Measurements from ENCODE around the gene SSMEM1.

The SSMEM1 gene

DNA sequence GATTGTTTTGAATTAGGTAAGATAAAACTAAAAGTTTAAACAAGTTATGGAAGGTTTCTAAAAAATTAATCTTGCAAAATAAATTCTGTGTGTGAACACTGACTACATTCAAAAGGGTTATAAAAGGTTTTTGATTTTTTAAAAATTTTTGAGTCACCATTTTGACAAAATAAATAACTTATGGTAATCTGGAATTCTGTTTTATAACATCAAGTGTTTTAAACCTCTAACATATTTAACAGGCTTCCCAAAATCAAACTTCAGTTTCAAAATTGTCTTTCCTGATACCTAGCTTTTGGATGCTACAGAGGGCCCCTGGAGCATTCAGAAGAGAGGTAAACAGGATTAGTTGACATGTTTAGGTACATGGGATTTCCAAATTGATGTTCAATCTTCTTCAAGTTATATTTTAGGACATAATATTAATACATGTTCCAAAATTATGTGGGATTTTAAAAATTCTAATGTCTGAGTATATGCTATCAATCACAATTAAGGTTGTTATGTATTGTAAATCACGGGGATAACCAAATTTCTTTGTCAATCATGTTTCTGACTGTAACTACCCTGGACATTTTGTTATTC lies 50.9 kb downstream of the SSMEM1 start:
- TF ChIP-seq, protein P1, sequence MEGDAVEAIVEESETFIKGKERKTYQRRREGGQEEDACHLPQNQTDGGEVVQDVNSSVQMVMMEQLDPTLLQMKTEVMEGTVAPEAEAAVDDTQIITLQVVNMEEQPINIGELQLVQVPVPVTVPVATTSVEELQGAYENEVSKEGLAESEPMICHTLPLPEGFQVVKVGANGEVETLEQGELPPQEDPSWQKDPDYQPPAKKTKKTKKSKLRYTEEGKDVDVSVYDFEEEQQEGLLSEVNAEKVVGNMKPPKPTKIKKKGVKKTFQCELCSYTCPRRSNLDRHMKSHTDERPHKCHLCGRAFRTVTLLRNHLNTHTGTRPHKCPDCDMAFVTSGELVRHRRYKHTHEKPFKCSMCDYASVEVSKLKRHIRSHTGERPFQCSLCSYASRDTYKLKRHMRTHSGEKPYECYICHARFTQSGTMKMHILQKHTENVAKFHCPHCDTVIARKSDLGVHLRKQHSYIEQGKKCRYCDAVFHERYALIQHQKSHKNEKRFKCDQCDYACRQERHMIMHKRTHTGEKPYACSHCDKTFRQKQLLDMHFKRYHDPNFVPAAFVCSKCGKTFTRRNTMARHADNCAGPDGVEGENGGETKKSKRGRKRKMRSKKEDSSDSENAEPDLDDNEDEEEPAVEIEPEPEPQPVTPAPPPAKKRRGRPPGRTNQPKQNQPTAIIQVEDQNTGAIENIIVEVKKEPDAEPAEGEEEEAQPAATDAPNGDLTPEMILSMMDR (IDR thresholded peaks at IDR 0.05; ENCODE audit: control extremely low read depth, extremely low read depth, low read depth, missing control alignments), result no peak
- ChIA-PET POLR2A (no interaction called here), CTCF (interaction anchor here (1.3 kb wide), 1 partner anchor 39 kb away, joined by 3 read pairs; no protein-coding TSS in a partner anchor)
- no peak for DNase-seq (ENCODE audit: extremely low spot score)

DNA sequence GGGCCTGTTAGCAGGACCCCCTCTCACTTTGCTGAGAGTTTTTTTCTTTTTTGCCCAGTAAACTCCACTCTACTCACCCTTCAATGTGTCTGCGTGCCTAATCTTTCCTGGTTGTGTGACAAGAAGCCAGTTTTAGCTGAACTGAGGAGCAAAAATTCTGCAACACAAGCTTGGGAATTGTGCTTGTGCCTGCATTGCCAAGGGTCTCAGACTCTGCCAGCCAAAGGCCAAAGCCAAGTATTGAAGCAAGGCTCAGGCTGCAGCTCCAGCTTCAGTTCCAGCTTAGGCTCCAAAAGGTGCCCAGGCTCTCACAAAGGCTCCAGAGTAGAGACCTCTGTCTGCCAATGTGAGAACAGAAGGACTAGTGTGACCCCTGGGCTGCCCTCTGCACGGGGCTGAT lies 54.8 kb downstream of the SSMEM1 start:
- no peak for DNase-seq (ENCODE audit: extremely low spot score)
- TF ChIP-seq, protein P1 (IDR thresholded peaks at IDR 0.05; ENCODE audit: control extremely low read depth, extremely low read depth, low read depth, missing control alignments), result no peak
- ChIA-PET CTCF (interaction anchor here (1.7 kb wide), 1 partner anchor 21 kb away, joined by 4 read pairs; no protein-coding TSS in a partner anchor), POLR2A (no interaction called here)

DNA sequence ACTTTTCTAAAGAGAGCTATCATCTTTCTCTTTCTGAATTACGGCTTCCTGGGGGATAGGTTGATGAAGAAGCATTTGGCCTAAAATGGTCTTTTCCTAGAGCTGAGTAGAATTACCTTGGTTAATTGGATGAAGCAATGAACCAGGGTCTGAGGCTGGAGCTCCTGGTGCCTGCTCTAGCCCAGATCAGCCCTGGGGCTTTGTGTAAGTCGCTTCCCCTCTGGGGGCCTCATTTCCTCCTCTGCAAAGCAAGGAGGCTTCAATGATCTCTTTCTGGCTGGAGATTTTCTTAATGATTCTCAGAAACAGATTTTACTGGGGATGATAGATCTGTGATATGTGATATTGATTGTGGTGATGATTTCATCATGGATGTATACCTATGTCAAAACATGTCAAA lies 55.5 kb downstream of the SSMEM1 start:
- DNase-seq (ENCODE audit: extremely low spot score), result no peak
- TF ChIP-seq, protein P1 (IDR thresholded peaks at IDR 0.05; ENCODE audit: control extremely low read depth, extremely low read depth, low read depth, missing control alignments), result no peak
- ChIA-PET CTCF (interaction anchor here (1.5 to 1.7 kb wide), 2 partner anchors 17 to 22 kb away, joined by 4 to 5 read pairs; no protein-coding TSS in a partner anchor), POLR2A (no interaction called here)
